HepG2 (cell line): ENCODE data around the gene NPB. TPM values are rescaled to one million over a fixed set of nuclear protein-coding genes. Genes with fewer than 3 reads are reported as not detected.

Source experiments
- CBFB ChIP-seq: sonication (generic); formaldehyde crosslinking; IDR thresholded peaks from 2 replicates; pipeline ENCODE4 v1.4.0; 2020; ENCODE audit warnings: missing genetic modification reagents
- FOXM1 ChIP-seq: sonication (generic); formaldehyde crosslinking; IDR thresholded peaks from 2 replicates; pipeline ENCODE4 v1.5.0; 2020; ENCODE audit warnings: missing genetic modification reagents
- MAFK ChIP-seq, 2 experiments: IDR thresholded peaks in 1 of 2; conservative IDR thresholded peaks in 1 of 2; 2 replicates each; pipeline ENCODE4 v1.6.1; 2011; ENCODE audit warnings: improper control_type of control experiment in 2 of 2, low read length in 2 of 2
- SP1 ChIP-seq, 2 experiments: fragments of 450-650 bp in 1 of 2; sonication (generic) in 1 of 2; formaldehyde crosslinking in 1 of 2; IDR thresholded peaks; 2 replicates each; pipeline versions ENCODE4 v1.4.0 to v1.6.1; 2016 to 2020; ENCODE audit warnings: missing genetic modification reagents in 1 of 2
- SP4 ChIP-seq: sonication (generic); formaldehyde crosslinking; IDR thresholded peaks from 2 replicates; pipeline ENCODE4 v1.8.1; 2023; ENCODE audit warnings: mild to moderate bottlenecking, missing genetic modification reagents
- TBL1XR1 ChIP-seq: fragments of 150-350 bp; IDR thresholded peaks from 2 replicates; pipeline ENCODE4 v1.6.1; 2014; ENCODE audit warnings: borderline replicate concordance, low read length; ENCODE audit not compliant: partially characterized antibody
- ZNF317 ChIP-seq: sonication (generic); formaldehyde crosslinking; IDR thresholded peaks from 2 replicates; pipeline ENCODE4 v1.5.0; 2020; ENCODE audit warnings: mild to moderate bottlenecking, missing genetic modification reagents
- ZNF543 ChIP-seq: sonication (generic); formaldehyde crosslinking; IDR thresholded peaks from 2 replicates; pipeline ENCODE4 v1.4.0; 2020; ENCODE audit warnings: mild to moderate bottlenecking, missing genetic modification reagents
- ZNF598 ChIP-seq: sonication (generic); formaldehyde crosslinking; IDR thresholded peaks from 2 replicates; pipeline ENCODE4 v1.5.1; 2020; ENCODE audit warnings: mild to moderate bottlenecking, missing genetic modification reagents, borderline replicate concordance
- ZNF841 ChIP-seq: sonication (generic); formaldehyde crosslinking; IDR thresholded peaks from 2 replicates; pipeline ENCODE4 v1.8.1; 2023; ENCODE audit warnings: missing genetic modification reagents, borderline replicate concordance
- polyA plus RNA-seq, 8 experiments: library from polyadenylated mRNA; depleted of rRNA in 3 of 8; stranded (reverse) in 7 of 8; unstranded in 1 of 8; fragments of >200 nt; fragmentation: Illumina TruSeq in 4 of 8; extraction: Trizol in 4 of 8; gene quantifications; 2 replicates each; pipeline versions ENCODE4 v1.2.1 to v1.2.3, GENCODE V29; 2011 to 2016; ENCODE audit warnings: low read depth in 4 of 8, missing spikeins in 1 of 8, mixed read lengths in 1 of 8; ENCODE audit not compliant: insufficient read depth in 1 of 8
- total RNA-seq, 5 experiments: library from RNA; depleted of rRNA; stranded (reverse); fragments of >200 nt; fragmentation: Illumina TruSeq; extraction: Trizol; gene quantifications; 2 replicates each; pipeline ENCODE4 v1.2.3, GENCODE V29; 2016; ENCODE audit warnings: low read depth in 1 of 5
- TF ChIP-seq, protein P1 (sequence below): sonication (generic); IDR thresholded peaks from 2 replicates; pipeline ENCODE4 v1.6.1; 2016; ENCODE audit warnings: low read depth, borderline replicate concordance
- TF ChIP-seq, protein P2 (sequence below): sonication (generic); formaldehyde crosslinking; IDR thresholded peaks from 2 replicates; pipeline ENCODE4 v1.4.0; 2020; ENCODE audit warnings: missing genetic modification reagents, borderline replicate concordance
- TF ChIP-seq, protein P3 (sequence below): sonication (generic); formaldehyde crosslinking; IDR thresholded peaks from 2 replicates; pipeline ENCODE4 v1.4.0; 2020; ENCODE audit warnings: mild to moderate bottlenecking, missing genetic modification reagents
- TF ChIP-seq, protein P4 (sequence below): sonication (generic); formaldehyde crosslinking; IDR thresholded peaks from 2 replicates; pipeline ENCODE4 v1.4.0; 2020; ENCODE audit warnings: mild to moderate bottlenecking, missing genetic modification reagents

The NPB gene
- total and polyA plus RNA-seq, 2 of the 13 experiments (the other 11 are each of a cell fraction or from before 2014, with no cell fraction given) = 0.11 to 0.93 TPM

DNA sequence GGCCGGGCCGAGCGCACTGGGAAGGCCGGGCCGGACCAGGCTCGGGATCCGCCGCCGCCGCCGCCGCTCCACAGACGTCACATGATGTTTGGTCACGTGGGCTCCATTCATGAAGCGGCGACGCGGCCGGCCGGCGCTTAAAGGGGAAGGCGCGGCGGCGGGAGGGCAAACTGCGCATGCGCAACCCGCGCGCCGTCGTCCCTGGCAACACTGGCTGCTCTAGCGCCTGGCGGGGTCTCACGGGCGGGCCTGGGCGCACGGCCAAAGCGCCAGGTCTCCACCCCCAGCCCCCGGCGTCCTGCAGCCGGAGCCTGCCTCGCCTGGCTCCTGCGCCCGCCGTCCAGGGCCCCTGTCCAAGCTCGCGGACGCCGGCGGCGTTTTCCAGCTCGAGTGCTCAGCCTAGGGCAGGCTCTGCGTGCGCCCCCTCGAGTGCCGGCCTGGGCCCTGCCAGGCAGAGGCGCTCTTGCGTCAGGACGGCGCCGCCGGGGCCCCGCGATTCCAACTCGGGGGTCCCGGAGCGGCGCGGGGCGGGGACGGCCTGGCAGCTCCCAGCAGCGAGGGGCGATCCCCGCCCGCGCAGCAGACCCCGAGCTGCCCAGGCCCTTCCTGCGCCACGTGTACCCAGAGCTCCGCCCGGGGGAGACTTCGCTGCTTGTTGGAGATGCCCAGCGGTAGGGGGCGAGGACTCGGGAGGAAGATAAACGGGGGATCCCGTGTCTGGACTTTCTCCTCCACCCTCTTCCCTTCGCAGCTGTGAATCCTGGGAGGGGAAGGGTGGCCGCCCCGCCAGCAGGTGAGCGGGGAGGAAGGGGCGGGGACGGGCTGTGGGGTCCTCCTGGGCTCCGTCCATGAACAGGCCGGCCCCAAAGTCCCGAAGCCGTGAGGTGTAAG lies 25.9 kb downstream of the NPB start, which contains the start of gene MAFG (continued):
- no peak for TF ChIP-seq ZNF841 (CRISPR knock-in tag)
- no peak for TF ChIP-seq MAFK (conservative IDR thresholded peaks at IDR 0.05 in 1 of 2, IDR thresholded peaks at IDR 0.05 in 1 of 2; ENCODE audit: low read length in 2 of 2)
- TF ChIP-seq, protein P1, sequence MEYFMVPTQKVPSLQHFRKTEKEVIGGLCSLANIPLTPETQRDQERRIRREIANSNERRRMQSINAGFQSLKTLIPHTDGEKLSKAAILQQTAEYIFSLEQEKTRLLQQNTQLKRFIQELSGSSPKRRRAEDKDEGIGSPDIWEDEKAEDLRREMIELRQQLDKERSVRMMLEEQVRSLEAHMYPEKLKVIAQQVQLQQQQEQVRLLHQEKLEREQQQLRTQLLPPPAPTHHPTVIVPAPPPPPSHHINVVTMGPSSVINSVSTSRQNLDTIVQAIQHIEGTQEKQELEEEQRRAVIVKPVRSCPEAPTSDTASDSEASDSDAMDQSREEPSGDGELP = peak; percentile 65; the same call in 1 of the 2 replicates
- TF ChIP-seq FOXM1 = 0 out of 2 replicates have a peak, but pooled peaks have one; percentile 54
- TF ChIP-seq, protein P2, sequence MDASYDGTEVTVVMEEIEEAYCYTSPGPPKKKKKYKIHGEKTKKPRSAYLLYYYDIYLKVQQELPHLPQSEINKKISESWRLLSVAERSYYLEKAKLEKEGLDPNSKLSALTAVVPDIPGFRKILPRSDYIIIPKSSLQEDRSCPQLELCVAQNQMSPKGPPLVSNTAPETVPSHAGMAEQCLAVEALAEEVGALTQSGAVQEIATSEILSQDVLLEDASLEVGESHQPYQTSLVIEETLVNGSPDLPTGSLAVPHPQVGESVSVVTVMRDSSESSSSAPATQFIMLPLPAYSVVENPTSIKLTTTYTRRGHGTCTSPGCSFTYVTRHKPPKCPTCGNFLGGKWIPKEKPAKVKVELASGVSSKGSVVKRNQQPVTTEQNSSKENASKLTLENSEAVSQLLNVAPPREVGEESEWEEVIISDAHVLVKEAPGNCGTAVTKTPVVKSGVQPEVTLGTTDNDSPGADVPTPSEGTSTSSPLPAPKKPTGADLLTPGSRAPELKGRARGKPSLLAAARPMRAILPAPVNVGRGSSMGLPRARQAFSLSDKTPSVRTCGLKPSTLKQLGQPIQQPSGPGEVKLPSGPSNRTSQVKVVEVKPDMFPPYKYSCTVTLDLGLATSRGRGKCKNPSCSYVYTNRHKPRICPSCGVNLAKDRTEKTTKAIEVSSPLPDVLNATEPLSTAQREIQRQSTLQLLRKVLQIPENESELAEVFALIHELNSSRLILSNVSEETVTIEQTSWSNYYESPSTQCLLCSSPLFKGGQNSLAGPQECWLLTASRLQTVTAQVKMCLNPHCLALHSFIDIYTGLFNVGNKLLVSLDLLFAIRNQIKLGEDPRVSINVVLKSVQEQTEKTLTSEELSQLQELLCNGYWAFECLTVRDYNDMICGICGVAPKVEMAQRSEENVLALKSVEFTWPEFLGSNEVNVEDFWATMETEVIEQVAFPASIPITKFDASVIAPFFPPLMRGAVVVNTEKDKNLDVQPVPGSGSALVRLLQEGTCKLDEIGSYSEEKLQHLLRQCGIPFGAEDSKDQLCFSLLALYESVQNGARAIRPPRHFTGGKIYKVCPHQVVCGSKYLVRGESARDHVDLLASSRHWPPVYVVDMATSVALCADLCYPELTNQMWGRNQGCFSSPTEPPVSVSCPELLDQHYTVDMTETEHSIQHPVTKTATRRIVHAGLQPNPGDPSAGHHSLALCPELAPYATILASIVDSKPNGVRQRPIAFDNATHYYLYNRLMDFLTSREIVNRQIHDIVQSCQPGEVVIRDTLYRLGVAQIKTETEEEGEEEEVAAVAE (CRISPR knock-in tag) = peak; percentile 16; the same call in 1 of the 2 replicates
- TF ChIP-seq TBL1XR1 = peak; percentile 41
- TF ChIP-seq, protein P3, sequence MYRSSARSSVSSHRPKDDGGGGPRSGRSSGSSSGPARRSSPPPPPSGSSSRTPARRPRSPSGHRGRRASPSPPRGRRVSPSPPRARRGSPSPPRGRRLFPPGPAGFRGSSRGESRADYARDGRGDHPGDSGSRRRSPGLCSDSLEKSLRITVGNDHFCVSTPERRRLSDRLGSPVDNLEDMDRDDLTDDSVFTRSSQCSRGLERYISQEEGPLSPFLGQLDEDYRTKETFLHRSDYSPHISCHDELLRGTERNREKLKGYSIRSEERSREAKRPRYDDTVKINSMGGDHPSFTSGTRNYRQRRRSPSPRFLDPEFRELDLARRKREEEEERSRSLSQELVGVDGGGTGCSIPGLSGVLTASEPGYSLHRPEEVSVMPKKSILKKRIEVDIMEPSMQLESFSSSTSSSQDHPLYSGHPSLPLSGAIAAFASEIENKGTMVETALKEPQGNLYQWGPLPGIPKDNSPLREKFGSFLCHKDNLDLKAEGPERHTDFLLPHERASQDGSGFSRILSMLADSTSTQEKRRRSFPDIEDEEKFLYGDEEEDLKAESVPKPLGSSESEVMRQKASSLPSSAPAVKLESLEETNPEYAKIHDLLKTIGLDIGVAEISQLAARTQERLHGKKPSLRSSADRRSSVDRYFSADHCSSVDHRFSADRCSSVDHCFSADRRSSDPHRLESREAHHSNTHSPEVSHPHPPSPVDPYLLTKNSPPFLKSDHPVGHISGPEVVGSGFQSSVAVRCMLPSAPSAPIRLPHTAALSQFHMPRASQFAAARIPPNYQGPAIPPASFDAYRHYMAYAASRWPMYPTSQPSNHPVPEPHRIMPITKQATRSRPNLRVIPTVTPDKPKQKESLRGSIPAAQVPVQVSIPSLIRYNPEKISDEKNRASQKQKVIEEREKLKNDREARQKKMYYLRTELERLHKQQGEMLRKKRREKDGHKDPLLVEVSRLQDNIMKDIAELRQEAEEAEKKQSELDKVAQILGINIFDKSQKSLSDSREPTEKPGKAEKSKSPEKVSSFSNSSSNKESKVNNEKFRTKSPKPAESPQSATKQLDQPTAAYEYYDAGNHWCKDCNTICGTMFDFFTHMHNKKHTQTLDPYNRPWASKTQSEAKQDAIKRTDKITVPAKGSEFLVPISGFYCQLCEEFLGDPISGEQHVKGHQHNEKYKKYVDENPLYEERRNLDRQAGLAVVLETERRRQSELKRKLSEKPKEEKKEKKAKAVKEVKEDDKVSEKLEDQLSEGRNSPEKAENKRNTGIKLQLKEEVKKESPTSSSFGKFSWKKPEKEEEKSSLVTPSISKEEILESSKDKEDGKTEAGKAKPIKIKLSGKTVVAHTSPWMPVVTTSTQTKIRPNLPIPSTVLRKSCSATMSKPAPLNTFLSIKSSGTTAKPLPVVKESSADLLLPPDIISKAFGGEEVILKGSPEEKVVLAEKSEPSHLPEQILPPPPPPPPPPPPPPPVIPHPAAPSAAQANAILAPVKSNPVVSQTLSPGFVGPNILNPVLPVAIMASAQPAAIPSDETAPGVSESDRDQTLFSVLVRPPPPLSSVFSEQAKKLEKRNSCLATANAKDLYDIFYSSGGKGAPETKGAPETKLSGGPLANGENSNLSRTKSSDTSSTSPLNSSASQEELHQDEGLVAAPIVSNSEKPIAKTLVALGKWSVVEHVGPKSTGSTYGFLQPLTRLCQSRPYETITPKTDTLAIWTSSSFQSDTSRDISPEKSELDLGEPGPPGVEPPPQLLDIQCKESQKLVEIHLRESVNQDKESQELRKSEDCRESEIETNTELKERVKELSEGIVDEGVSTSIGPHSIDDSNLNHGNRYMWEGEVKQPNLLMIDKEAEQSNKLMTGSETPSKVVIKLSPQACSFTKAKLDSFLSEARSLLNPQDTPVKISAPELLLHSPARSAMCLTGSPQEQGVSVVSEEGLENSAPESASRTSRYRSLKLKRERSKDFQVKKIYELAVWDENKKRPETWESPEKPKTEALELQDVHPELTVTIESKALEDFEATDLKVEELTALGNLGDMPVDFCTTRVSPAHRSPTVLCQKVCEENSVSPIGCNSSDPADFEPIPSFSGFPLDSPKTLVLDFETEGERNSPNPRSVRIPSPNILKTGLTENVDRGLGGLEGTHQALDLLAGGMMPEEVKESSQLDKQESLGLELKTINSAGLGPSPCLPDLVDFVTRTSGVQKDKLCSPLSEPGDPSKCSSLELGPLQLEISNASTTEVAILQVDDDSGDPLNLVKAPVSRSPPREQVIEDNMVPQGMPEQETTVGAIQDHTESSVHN = peak; percentile 45; the same call in 1 of the 2 replicates
- TF ChIP-seq, protein P4, sequence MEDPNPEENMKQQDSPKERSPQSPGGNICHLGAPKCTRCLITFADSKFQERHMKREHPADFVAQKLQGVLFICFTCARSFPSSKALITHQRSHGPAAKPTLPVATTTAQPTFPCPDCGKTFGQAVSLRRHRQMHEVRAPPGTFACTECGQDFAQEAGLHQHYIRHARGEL (CRISPR knock-in tag) = 0 out of 2 replicates have a peak, but pooled peaks have one; percentile 10
- TF ChIP-seq ZNF317 (CRISPR knock-in tag) = no peak
- no peak for TF ChIP-seq ZNF543 (CRISPR knock-in tag)
- 0 out of 2 replicates have a peak, but pooled peaks have one; percentile 66 for TF ChIP-seq SP4 (CRISPR knock-in tag)
- no peak for TF ChIP-seq SP1 (IDR thresholded peaks at IDR 0.05)
- peak; percentile 51 for TF ChIP-seq SP1 (CRISPR knock-in tag; IDR thresholded peaks at IDR 0.05)
- peak; percentile 69 for TF ChIP-seq ZNF598 (CRISPR knock-in tag)
- peak; percentile 19 for TF ChIP-seq CBFB (CRISPR knock-in tag)
